ENCODE measurements around the gene SH3BP5L.

GRCh38 chr1:248861616-248862015 is 35.9 kb upstream of the SH3BP5L start:
- no peak for TF ChIP-seq YY1 (IDR thresholded peaks at IDR 0.05; ENCODE audit: insufficient read depth, insufficient read length)
- no peak for TF ChIP-seq SUZ12 (IDR thresholded peaks at IDR 0.05; ENCODE audit: extremely low read depth, insufficient read depth, insufficient read length)
